NT2/D1 (cell line): ENCODE data around the gene DPH6.

Experiments used
- SUZ12 ChIP-seq: IDR thresholded peaks from 2 replicates; pipeline ENCODE4 v1.6.1; 2011; ENCODE audit not compliant: insufficient read length, insufficient read depth; ENCODE audit errors: extremely low read depth
- YY1 ChIP-seq: IDR thresholded peaks from 2 replicates; pipeline ENCODE4 v1.6.1; 2011; ENCODE audit not compliant: insufficient read length, insufficient read depth
- ZNF274 ChIP-seq: IDR thresholded peaks from 2 replicates; pipeline ENCODE4 v1.6.1; 2011; ENCODE audit warnings: mild to moderate bottlenecking, low read depth, low read length

DNA sequence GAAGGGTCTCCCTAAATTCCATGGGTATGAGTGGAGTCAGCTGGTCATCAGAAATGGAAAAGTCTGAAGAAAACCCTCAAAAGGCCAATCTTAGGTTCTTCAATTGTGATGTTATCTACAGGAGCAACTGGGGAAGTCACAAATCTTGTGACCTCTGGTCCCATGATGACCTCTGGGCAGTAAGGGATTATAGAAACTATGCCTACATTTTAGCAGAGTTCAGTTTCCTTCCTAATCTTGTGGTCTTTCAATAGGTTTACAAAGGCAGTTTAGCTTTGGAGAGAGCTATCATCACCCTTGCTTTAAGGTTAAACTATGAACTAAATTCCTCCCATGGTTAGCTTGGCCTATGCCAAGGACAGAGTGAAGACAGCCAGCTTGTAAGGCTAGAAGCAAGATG is 225.1 kb downstream of the DPH6 start:
- TF ChIP-seq ZNF274: no peak
- no peak for TF ChIP-seq YY1
- TF ChIP-seq SUZ12: no peak
